CD4-positive, alpha-beta T cell (primary cell): Measurements from ENCODE around the gene RYR2. TPM values are rescaled to one million over a fixed set of nuclear protein-coding genes. Genes with fewer than 3 reads are reported as not detected.

Experiments
- ATAC-seq: fragments of 200-7000 bp; cut with Tn5 transposase; one replicate; pipeline ENCODE4 v1.10.0; 2022; ENCODE audit warnings: mild to moderate bottlenecking; ENCODE audit not compliant: poor library complexity
- CTCF ChIA-PET: fragments of 350-600 bp; sonication (Branson Sonifier 250); formaldehyde crosslinking; loops from one replicate; lab custom pipeline; 2021; ENCODE audit warnings: antibody characterized with exemption, inconsistent platforms; lab: Charles Lee
- POLR2A ChIA-PET: fragments of 350-600 bp; sonication (Branson Sonifier 250); formaldehyde crosslinking; loops from one replicate; lab custom pipeline; 2021; ENCODE audit warnings: antibody characterized with exemption, inconsistent platforms; lab: Charles Lee
- DNase-seq, 14 experiments: peaks; one replicate each; pipeline ENCODE4 v3.0.0-alpha.2; 2013 to 2020; ENCODE audit warnings: mixed read lengths in 2 of 14
- H3K27ac ChIP-seq, 2 donors: one replicate each; pipeline versions ENCODE4 v1.5.1 to v1.7.0; 2013; ENCODE audit warnings: low read length in 2 of 2, low read depth in 1 of 2, mild to moderate bottlenecking in 1 of 2
- H3K27me3 ChIP-seq, 2 experiments: 1 replicate in 1 of 2; 2 replicates in 1 of 2; pipeline versions ENCODE4 v1.6.1 to v1.7.0; 2013; ENCODE audit warnings: low read length in 2 of 2, control low read depth in 1 of 2, mild to moderate bottlenecking in 1 of 2, moderate library complexity in 1 of 2; ENCODE audit not compliant: insufficient read depth in 2 of 2, control insufficient read depth in 1 of 2
- H3K36me3 ChIP-seq: one replicate; pipeline ENCODE4 v1.6.1; 2013; ENCODE audit warnings: low read length, control low read depth; ENCODE audit not compliant: insufficient read depth
- H3K4me1 ChIP-seq: one replicate; pipeline ENCODE4 v1.6.1; 2013; ENCODE audit warnings: low read length, control low read depth; ENCODE audit not compliant: insufficient read depth
- H3K4me3 ChIP-seq: one replicate; pipeline ENCODE4 v1.5.1; 2013; ENCODE audit warnings: mild to moderate bottlenecking, low read length, moderate library complexity
- H3K9me3 ChIP-seq, 2 experiments: 1 replicate in 1 of 2; 2 replicates in 1 of 2; pipeline versions ENCODE4 v1.6.1 to v1.7.0; 2013; ENCODE audit warnings: low read length in 2 of 2, mild to moderate bottlenecking in 2 of 2, control low read depth in 1 of 2, moderate library complexity in 1 of 2; ENCODE audit not compliant: control insufficient read depth in 1 of 2, insufficient read depth in 1 of 2
- H3K27ac Mint-ChIP-seq: one replicate; pipeline ENCODE4 v1.8.0; 2020; ENCODE audit warnings: mixed read lengths
- H3K27me3 Mint-ChIP-seq: one replicate; pipeline ENCODE4 v1.8.0; 2021; ENCODE audit warnings: mixed read lengths
- H3K36me3 Mint-ChIP-seq: one replicate; pipeline ENCODE4 v1.8.0; 2021; ENCODE audit warnings: low read depth, mixed read lengths
- H3K4me1 Mint-ChIP-seq: one replicate; pipeline ENCODE4 v1.8.0; 2021; ENCODE audit warnings: low read depth, mixed read lengths
- H3K4me3 Mint-ChIP-seq: one replicate; pipeline ENCODE4 v1.8.0; 2020; ENCODE audit warnings: mild to moderate bottlenecking, mixed read lengths
- H3K9me3 Mint-ChIP-seq: one replicate; pipeline ENCODE4 v1.8.0; 2020; ENCODE audit warnings: mixed read lengths
- CTCF ChIP-seq: fragments of 200-600 bp; IDR thresholded peaks from one replicate; pipeline ENCODE4 v1.8.0; 2022; ENCODE audit warnings: antibody characterized with exemption, mild to moderate bottlenecking
- intact Hi-C, 2 experiments: fragments of 100-400 bp; cut with DNase I in 1 of 2; cut with micrococcal nuclease in 1 of 2; formaldehyde crosslinking; loops; one replicate each; pipeline versions ENCODE4 v1.15.1 to v1.9.0; 2023 to 2025; cut with DNase I, micrococcal nuclease
- total RNA-seq, 174 experiments: library from RNA in 2 of 174; stranded (reverse) in 2 of 174; gene quantifications; one replicate each; pipeline ENCODE4 v1.2.3 and lab custom pipeline; 2021 to 2026

The RYR2 gene
- total RNA-seq, 2 experiments from 2014 or later, result not detected

- Mint-ChIP-seq H3K27me3 (peaks cover 4% of the 10 kb centered on the region), H3K9me3 (peaks cover 2% of the 10 kb centered on the region), H3K4me1 (no peaks in the 10 kb centered on the region), H3K4me3 (no peak overlapping the region), H3K36me3 (no peaks in the 10 kb centered on the region), H3K27ac (no peak overlapping the region)
- H3K27me3 ChIP-seq, result no peaks in the 10 kb centered on the region
- no peaks in the 10 kb centered on the region for H3K4me1 ChIP-seq
- ChIA-PET CTCF (no interaction called here), POLR2A (no interaction called here)
- no peak overlapping the region for H3K27ac ChIP-seq
- H3K36me3 ChIP-seq, result no peaks in the 10 kb centered on the region
- no peak for TF ChIP-seq CTCF
- ATAC-seq (no peak), DNase-seq (no peak)
- H3K4me3 ChIP-seq, result no peak overlapping the region
- no peaks in the 10 kb centered on the region for H3K9me3 ChIP-seq
- intact Hi-C loops, result no loop called here
Observed at GRCh38 chr1:237448042-237448441, 406.1 kb downstream of the RYR2 start.

- intact Hi-C loops, result no loop called here
- H3K27ac ChIP-seq, result no peak overlapping the region
- peaks cover 5% of the 10 kb centered on the region for H3K27me3 Mint-ChIP-seq
- ChIA-PET POLR2A (no interaction called here), CTCF (no interaction called here)
- no peaks in the 10 kb centered on the region for H3K36me3 ChIP-seq
- no peaks in the 10 kb centered on the region for H3K27me3 ChIP-seq
- no peak overlapping the region for H3K4me3 ChIP-seq
- H3K27ac Mint-ChIP-seq, result no peak overlapping the region
- no peak overlapping the region for H3K4me3 Mint-ChIP-seq
- TF ChIP-seq CTCF, result no peak
- ATAC-seq (no peak), DNase-seq (no peak)
- no peaks in the 10 kb centered on the region for H3K36me3 Mint-ChIP-seq
- no peaks in the 10 kb centered on the region for H3K4me1 ChIP-seq
- no peaks in the 10 kb centered on the region for H3K9me3 ChIP-seq
- no peaks in the 10 kb centered on the region for H3K4me1 Mint-ChIP-seq
- H3K9me3 Mint-ChIP-seq, result no peaks in the 10 kb centered on the region
Observed at GRCh38 chr1:237457573-237457972, 415.6 kb downstream of the RYR2 start.

- peaks cover 4% of the 10 kb centered on the region for H3K27me3 Mint-ChIP-seq
- POLR2A ChIA-PET, result no interaction called here
- CTCF ChIA-PET, result no interaction called here
- intact Hi-C loops, result no loop called here
- ATAC-seq (no peak), DNase-seq (no peak)
- no peaks in the 10 kb centered on the region for H3K4me1 Mint-ChIP-seq
- no peak for TF ChIP-seq CTCF
- no peaks in the 10 kb centered on the region for H3K36me3 Mint-ChIP-seq
- H3K9me3 Mint-ChIP-seq, result no peaks in the 10 kb centered on the region
- no peak overlapping the region for H3K27ac ChIP-seq
- no peak overlapping the region for H3K27ac Mint-ChIP-seq
- H3K36me3 ChIP-seq, result no peaks in the 10 kb centered on the region
- H3K27me3 ChIP-seq, result no peaks in the 10 kb centered on the region
- no peak overlapping the region for H3K4me3 ChIP-seq
- no peaks in the 10 kb centered on the region for H3K4me1 ChIP-seq
- H3K4me3 Mint-ChIP-seq, result no peak overlapping the region
- no peaks in the 10 kb centered on the region for H3K9me3 ChIP-seq
Observed at GRCh38 chr1:237467320-237467719, 425.3 kb downstream of the RYR2 start.
